Measurements from ENCODE around the gene SLC9A3. TPM values are rescaled to one million over a fixed set of nuclear protein-coding genes. Genes with fewer than 3 reads are reported as not detected.
A peak's percentile ranks its signal among the peaks of the same experiment; 100 is the strongest.

The SLC9A3 gene
- total and polyA plus RNA-seq, 5 experiments from 2014 or later = 0.98 to 3.3 (median 2.4) TPM

- peaks cover 0 to 1% (median 0%) of the 10 kb centered on the region in 5 donors for H3K27me3 Mint-ChIP-seq
- H3K9me3 Mint-ChIP-seq = no peaks in the 10 kb centered on the region
- peak overlapping the region in 2 of 10 donors; percentile 37 to 58 for H3K4me3 Mint-ChIP-seq
- H3K27ac Mint-ChIP-seq = peak overlapping the region in 1 of 10 donors; percentile 11
- ATAC-seq (no peak), DNase-seq (peak in 1 of 10 donors; percentile 51)
- POLR2A ChIA-PET = no interaction called here
- peaks cover 11 to 33% (median 26%) of the 10 kb centered on the region in 4 donors for H3K4me1 Mint-ChIP-seq
- H3K36me3 Mint-ChIP-seq = peaks cover 0 to 9% (median 0%) of the 10 kb centered on the region in 3 donors
Observed at GRCh38 chr5:440401-441201, 83.6 kb downstream of the SLC9A3 start.

- ATAC-seq (no peak), DNase-seq (peak in 1 of 10 donors; percentile 57)
- Mint-ChIP-seq H3K27me3 (peaks cover 0 to 8% (median 1%) of the 10 kb centered on the region in 5 donors), H3K4me1 (peaks cover 10 to 27% (median 20%) of the 10 kb centered on the region in 4 donors), H3K9me3 (no peaks in the 10 kb centered on the region), H3K36me3 (peaks cover 0 to 3% (median 0%) of the 10 kb centered on the region in 3 donors), H3K4me3 (peak overlapping the region in 1 of 10 donors; percentile 4), H3K27ac (no peak overlapping the region)
- POLR2A ChIA-PET = no interaction called here
Observed at GRCh38 chr5:439636-440035, 84.6 kb downstream of the SLC9A3 start.

GRCh38 chr5:439181-439580 lies 85.1 kb downstream of the SLC9A3 start:
- POLR2A ChIA-PET = no interaction called here
- no peaks in the 10 kb centered on the region for H3K9me3 Mint-ChIP-seq
- H3K27ac Mint-ChIP-seq = no peak overlapping the region
- H3K4me1 Mint-ChIP-seq = peaks cover 5 to 22% (median 16%) of the 10 kb centered on the region in 4 donors
- H3K36me3 Mint-ChIP-seq = no peaks in the 10 kb centered on the region
- no peak overlapping the region for H3K4me3 Mint-ChIP-seq
- no peak for ATAC-seq
- peaks cover 0 to 8% (median 1%) of the 10 kb centered on the region in 5 donors for H3K27me3 Mint-ChIP-seq
- DNase-seq = peak in 1 of 10 donors; percentile 31

- no peak overlapping the region for H3K27ac Mint-ChIP-seq
- no peaks in the 10 kb centered on the region for H3K36me3 Mint-ChIP-seq
- POLR2A ChIA-PET = no interaction called here
- no peak overlapping the region for H3K4me3 Mint-ChIP-seq
- peaks cover 0 to 8% (median 1%) of the 10 kb centered on the region in 5 donors for H3K27me3 Mint-ChIP-seq
- peaks cover 2 to 16% (median 11%) of the 10 kb centered on the region in 4 donors for H3K4me1 Mint-ChIP-seq
- no peaks in the 10 kb centered on the region for H3K9me3 Mint-ChIP-seq
- ATAC-seq = no peak
- DNase-seq = peak in 1 of 10 donors; percentile 34
Observed at GRCh38 chr5:438481-438981, 85.7 kb downstream of the SLC9A3 start.

- H3K36me3 Mint-ChIP-seq = no peaks in the 10 kb centered on the region
- peaks cover 0 to 10% (median 6%) of the 10 kb centered on the region in 4 donors for H3K4me1 Mint-ChIP-seq
- peaks cover 0 to 8% (median 1%) of the 10 kb centered on the region in 5 donors for H3K27me3 Mint-ChIP-seq
- H3K27ac Mint-ChIP-seq = peak overlapping the region in 1 of 10 donors; percentile 27
- DNase-seq (peak in 1 of 10 donors; percentile 44), ATAC-seq (no peak)
- POLR2A ChIA-PET = no interaction called here
- no peaks in the 10 kb centered on the region for H3K9me3 Mint-ChIP-seq
- H3K4me3 Mint-ChIP-seq = no peak overlapping the region
Observed at GRCh38 chr5:437281-437771, 86.9 kb downstream of the SLC9A3 start.

GRCh38 chr5:436641-436975 lies 87.6 kb downstream of the SLC9A3 start:
- peaks cover 0 to 8% (median 1%) of the 10 kb centered on the region in 5 donors for H3K27me3 Mint-ChIP-seq
- POLR2A ChIA-PET = no interaction called here
- no peak for ATAC-seq
- H3K9me3 Mint-ChIP-seq = no peaks in the 10 kb centered on the region
- peak in 1 of 10 donors; percentile 43 for DNase-seq
- no peak overlapping the region for H3K4me3 Mint-ChIP-seq
- peaks cover 0 to 4% (median under 1%) of the 10 kb centered on the region in 4 donors for H3K4me1 Mint-ChIP-seq
- no peaks in the 10 kb centered on the region for H3K36me3 Mint-ChIP-seq
- H3K27ac Mint-ChIP-seq = no peak overlapping the region

- POLR2A ChIA-PET = no interaction called here
- Mint-ChIP-seq H3K9me3 (no peaks in the 10 kb centered on the region), H3K4me1 (peaks cover 0 to 2% (median 0%) of the 10 kb centered on the region in 4 donors), H3K27me3 (peaks cover 0 to 8% (median 2%) of the 10 kb centered on the region in 5 donors), H3K36me3 (no peaks in the 10 kb centered on the region), H3K4me3 (no peak overlapping the region), H3K27ac (no peak overlapping the region)
- peak in 1 of 10 donors; percentile 57 for DNase-seq
- no peak for ATAC-seq
Observed at GRCh38 chr5:435961-436640, 88.1 kb downstream of the SLC9A3 start.

- H3K27ac Mint-ChIP-seq = no peak overlapping the region
- H3K4me3 Mint-ChIP-seq = no peak overlapping the region
- H3K27me3 Mint-ChIP-seq = peaks cover 0 to 8% (median 2%) of the 10 kb centered on the region in 5 donors
- H3K36me3 Mint-ChIP-seq = no peaks in the 10 kb centered on the region
- H3K9me3 Mint-ChIP-seq = no peaks in the 10 kb centered on the region
- POLR2A ChIA-PET = no interaction called here
- no peaks in the 10 kb centered on the region for H3K4me1 Mint-ChIP-seq
- DNase-seq = peak in 2 of 10 donors; percentile 12 to 22
- no peak for ATAC-seq
Observed at GRCh38 chr5:435156-435790, 89.0 kb downstream of the SLC9A3 start.

- no peaks in the 10 kb centered on the region for H3K36me3 Mint-ChIP-seq
- H3K27ac Mint-ChIP-seq = no peak overlapping the region
- peaks cover 0 to 8% (median 2%) of the 10 kb centered on the region in 5 donors for H3K27me3 Mint-ChIP-seq
- no peaks in the 10 kb centered on the region for H3K4me1 Mint-ChIP-seq
- POLR2A ChIA-PET = no interaction called here
- DNase-seq = peak in 1 of 10 donors; percentile 46
- H3K9me3 Mint-ChIP-seq = no peaks in the 10 kb centered on the region
- no peak for ATAC-seq
- no peak overlapping the region for H3K4me3 Mint-ChIP-seq
Observed at GRCh38 chr5:434443-435146, 89.7 kb downstream of the SLC9A3 start.

- Mint-ChIP-seq H3K27ac (no peak overlapping the region), H3K4me3 (no peak overlapping the region), H3K27me3 (peaks cover 0 to 8% (median 2%) of the 10 kb centered on the region in 5 donors), H3K36me3 (no peaks in the 10 kb centered on the region), H3K4me1 (no peaks in the 10 kb centered on the region), H3K9me3 (no peaks in the 10 kb centered on the region)
- DNase-seq = peak in 1 of 10 donors; percentile 15
- ATAC-seq = no peak
- POLR2A ChIA-PET = no interaction called here
Observed at GRCh38 chr5:433836-434235, 90.4 kb downstream of the SLC9A3 start.

GRCh38 chr5:432928-433791 lies 91.1 kb downstream of the SLC9A3 start:
- peaks cover 0 to 8% (median 2%) of the 10 kb centered on the region in 5 donors for H3K27me3 Mint-ChIP-seq
- H3K4me1 Mint-ChIP-seq = no peaks in the 10 kb centered on the region
- H3K4me3 Mint-ChIP-seq = no peak overlapping the region
- POLR2A ChIA-PET = no interaction called here
- no peaks in the 10 kb centered on the region for H3K36me3 Mint-ChIP-seq
- peak overlapping the region in 1 of 10 donors; percentile 24 for H3K27ac Mint-ChIP-seq
- H3K9me3 Mint-ChIP-seq = no peaks in the 10 kb centered on the region
- peak in 2 of 10 donors; percentile 14 to 56 for DNase-seq
- ATAC-seq = no peak

Measured in naive thymus-derived CD8-positive, alpha-beta T cell (primary cell).